SK-N-SH (cell line): ENCODE results near the gene ITPRID2. TPM values are rescaled to one million over a fixed set of nuclear protein-coding genes. Genes with fewer than 3 reads are reported as not detected.

ENCODE experiments used
- CTCF ChIA-PET: fragments of 300-600, 350-600 bp; formaldehyde crosslinking; extraction: SDS; loops from one replicate; lab custom pipeline; 2021; lab: Yijun Ruan, JAX
- POLR2A ChIA-PET: fragments of 350-600 bp; sonication (Branson Sonifier 250); formaldehyde crosslinking; extraction: SDS; loops from one replicate; lab custom pipeline; 2020; ENCODE audit warnings: antibody characterized with exemption, inconsistent platforms; lab: Yijun Ruan, JAX
- DNase-seq: peaks from one replicate; pipeline ENCODE4 v3.0.0; 2012
- H2AFZ ChIP-seq: fragments of 200-600 bp; sonication (generic); 2 replicates; pipeline ENCODE4 v1.8.1; 2016; ENCODE audit warnings: antibody characterized with exemption, mild to moderate bottlenecking, low read depth
- H3F3A ChIP-seq: fragments of 200-600 bp; sonication (generic); replicated peaks from 2 replicates; pipeline ENCODE3; 2016; ENCODE audit warnings: antibody characterized with exemption, mild to moderate bottlenecking; ENCODE audit not compliant: insufficient read depth
- H3K27ac ChIP-seq, 2 experiments: fragments of 200-500 bp in 1 of 2; fragments of 200-600 bp in 1 of 2; sonication (Bioruptor generic) in 1 of 2; sonication (generic), shearing (Covaris generic) in 1 of 2; 2 replicates each; pipeline versions ENCODE4 v1.5.1 to v1.6.1; 2014 to 2016; ENCODE audit warnings: low read depth in 2 of 2, inconsistent platforms in 1 of 2, low read length in 1 of 2, mild to moderate bottlenecking in 1 of 2, mixed read lengths in 1 of 2
- H3K27me3 ChIP-seq: fragments of 200-600 bp; sonication (generic), shearing (Covaris generic); 2 replicates; pipeline ENCODE4 v1.6.1; 2016; ENCODE audit warnings: mixed run types; ENCODE audit not compliant: insufficient read depth
- H3K36me3 ChIP-seq, 2 experiments: fragments of 200-500 bp in 1 of 2; fragments of 200-600 bp in 1 of 2; sonication (Bioruptor generic) in 1 of 2; sonication (generic) in 1 of 2; replicated peaks in 1 of 2; 2 replicates each; pipeline versions ENCODE3 to v1.5.1; 2014 to 2016; ENCODE audit warnings: low read length in 1 of 2, mild to moderate bottlenecking in 1 of 2; ENCODE audit not compliant: insufficient read depth in 2 of 2, control insufficient read depth in 1 of 2
- H3K4me1 ChIP-seq, 2 experiments: fragments of 200-500 bp in 1 of 2; fragments of 200-600 bp in 1 of 2; sonication (Bioruptor generic) in 1 of 2; sonication (generic), shearing (Covaris generic) in 1 of 2; 2 replicates each; pipeline versions ENCODE4 v1.5.1 to v1.6.1; 2014 to 2016; ENCODE audit warnings: low read depth in 1 of 2, low read length in 1 of 2, mixed run types in 1 of 2; ENCODE audit not compliant: insufficient read depth in 2 of 2, control insufficient read depth in 1 of 2
- H3K4me2 ChIP-seq: fragments of 200-600 bp; sonication (generic), shearing (Covaris generic); 2 replicates; pipeline ENCODE4 v1.6.1; 2017; ENCODE audit warnings: mixed run types
- H3K4me3 ChIP-seq, 2 experiments: fragments of 200-500 bp in 1 of 2; fragments of 200-600 bp in 1 of 2; sonication (Bioruptor generic) in 1 of 2; sonication (generic), shearing (Covaris generic) in 1 of 2; 2 replicates each; pipeline versions ENCODE4 v1.5.1 to v1.8.1; 2014 to 2016; ENCODE audit warnings: low read depth in 2 of 2, inconsistent platforms in 1 of 2, low read length in 1 of 2, mild to moderate bottlenecking in 1 of 2, mixed read lengths in 1 of 2, moderate library complexity in 1 of 2
- H3K79me2 ChIP-seq: fragments of 200-600 bp; sonication (generic); 2 replicates; pipeline ENCODE4 v1.8.1; 2017; ENCODE audit warnings: mild to moderate bottlenecking; ENCODE audit not compliant: insufficient read depth
- H3K9ac ChIP-seq: fragments of 200-600 bp; sonication (generic); 2 replicates; pipeline ENCODE4 v1.6.1; 2017; ENCODE audit warnings: mixed run types
- H3K9me2 ChIP-seq: fragments of 200-600 bp; sonication (generic); 2 replicates; pipeline ENCODE4 v1.6.1; 2017; ENCODE audit warnings: mixed run types
- H3K9me3 ChIP-seq: fragments of 200-600 bp; sonication (generic); 2 replicates; pipeline ENCODE4 v1.6.1; 2017; ENCODE audit warnings: mixed run types, mild to moderate bottlenecking, moderate library complexity
- H4K20me1 ChIP-seq: fragments of 200-600 bp; sonication (generic); 2 replicates; pipeline ENCODE4 v1.6.1; 2017; ENCODE audit warnings: mild to moderate bottlenecking, mixed run types; ENCODE audit not compliant: insufficient read depth
- CTCF ChIP-seq: fragments of 200-600 bp; sonication (generic); IDR thresholded peaks from 2 replicates; pipeline ENCODE4 v1.6.1; 2017; ENCODE audit warnings: antibody characterized with exemption, mild to moderate bottlenecking, moderate library complexity
- EP300 ChIP-seq, 2 experiments: IDR thresholded peaks; 2 replicates each; pipeline versions ENCODE4 v1.4.0 to v1.6.1; 2012; ENCODE audit warnings: borderline replicate concordance in 1 of 2, low read depth in 1 of 2, low read length in 1 of 2
- FOXJ3 ChIP-seq: sonication (generic); formaldehyde crosslinking; IDR thresholded peaks from 2 replicates; pipeline ENCODE4 v1.5.1; 2020; ENCODE audit warnings: mild to moderate bottlenecking, missing genetic modification reagents
- FOXM1 ChIP-seq: IDR thresholded peaks from 2 replicates; pipeline ENCODE4 v1.4.0; 2012; ENCODE audit warnings: low read depth, mild to moderate bottlenecking
- GABPA ChIP-seq: IDR thresholded peaks from 2 replicates; pipeline ENCODE4 v1.4.0; 2012; ENCODE audit warnings: low read depth, mild to moderate bottlenecking
- IRF3 ChIP-seq: fragments of 150-350 bp; IDR thresholded peaks from 2 replicates; pipeline ENCODE4 v1.6.1; 2016; ENCODE audit warnings: mild to moderate bottlenecking, low read depth, low read length
- JUND ChIP-seq: IDR thresholded peaks from 2 replicates; pipeline ENCODE4 v1.4.0; 2012
- MAX ChIP-seq: IDR thresholded peaks from 2 replicates; pipeline ENCODE4 v1.4.0; 2012; ENCODE audit warnings: low read depth
- MEF2A ChIP-seq: IDR thresholded peaks from 2 replicates; pipeline ENCODE4 v1.4.0; 2012; ENCODE audit warnings: low read depth, borderline replicate concordance
- MXI1 ChIP-seq: IDR thresholded peaks from 2 replicates; pipeline ENCODE4 v1.6.1; 2012; ENCODE audit warnings: mild to moderate bottlenecking, low read depth, low read length, improper control_type of control experiment
- TAF1 ChIP-seq: IDR thresholded peaks from 2 replicates; pipeline ENCODE4 v1.6.1; 2012; ENCODE audit warnings: low read depth, mild to moderate bottlenecking, low read length, moderate library complexity, borderline replicate concordance
- TEAD4 ChIP-seq: IDR thresholded peaks from 2 replicates; pipeline ENCODE4 v1.4.0; 2012; ENCODE audit warnings: mild to moderate bottlenecking, borderline replicate concordance; ENCODE audit not compliant: insufficient read depth
- USF1 ChIP-seq: IDR thresholded peaks from 2 replicates; pipeline ENCODE4 v1.4.0; 2012; ENCODE audit warnings: low read depth, borderline replicate concordance
- ZBTB33 ChIP-seq: IDR thresholded peaks from 2 replicates; pipeline ENCODE4 v1.4.0; 2012; ENCODE audit warnings: low read depth, borderline replicate concordance
- polyA plus RNA-seq, 3 experiments: library from polyadenylated mRNA; depleted of rRNA; stranded (reverse); fragments of >200 nt; gene quantifications; 2 replicates each; pipeline ENCODE4 v1.2.3, GENCODE V29; 2012

The ITPRID2 gene
- polyA plus RNA-seq, 1 of the 3 experiments (the other 2 are of a cell fraction): 41.9 TPM

- Histone ChIP-seq H2AFZ (no peak overlapping the region), H3K4me1 (peaks cover 0 to 9% of the 10 kb centered on the region in 2 experiments; a peak in 2 of 4 replicates), H3K27me3 (no peaks in the 10 kb centered on the region), H3K4me2 (no peak overlapping the region), H3K27ac (no peak overlapping the region), H4K20me1 (no peaks in the 10 kb centered on the region), H3F3A (no peaks in the 10 kb centered on the region), H3K9me3 (no peaks in the 10 kb centered on the region), H3K4me3 (no peak overlapping the region), H3K79me2 (no peaks in the 10 kb centered on the region), H3K9ac (no peak overlapping the region), H3K36me3 (no peaks in the 10 kb centered on the region), H3K9me2 (no peaks in the 10 kb centered on the region)
- POLR2A ChIA-PET: no interaction called here
- no peak for DNase-seq
- TF ChIP-seq USF1: no peak
- CTCF ChIA-PET: no interaction called here
Observed at GRCh38 chr2:181851726-181852125, 39.8 kb upstream of the ITPRID2 start.

- H3F3A ChIP-seq: peaks cover 3% of the 10 kb centered on the region
- no peak overlapping the region for H3K9ac ChIP-seq
- no peak for DNase-seq
- no peak overlapping the region for H2AFZ ChIP-seq
- TF ChIP-seq MAX: no peak
- TF ChIP-seq FOXJ3: no peak
- TF ChIP-seq ZBTB33: no peak
- no peak for TF ChIP-seq JUND
- TF ChIP-seq MEF2A: no peak
- no peak for TF ChIP-seq IRF3
- TF ChIP-seq MXI1: no peak
- TF ChIP-seq GABPA: no peak
- TF ChIP-seq EP300 (IDR thresholded peaks at IDR 0.05; ENCODE audit: borderline replicate concordance in 1 of 2, low read depth in 1 of 2, low read length in 1 of 2): no peak
- no peak for TF ChIP-seq CTCF
- TF ChIP-seq TAF1: no peak
- no peak for TF ChIP-seq TEAD4
- TF ChIP-seq FOXM1: no peak
- H3K4me3 ChIP-seq: no peak overlapping the region
- ChIA-PET POLR2A (no interaction called here), CTCF (interaction anchor here (0.8 to 1.4 kb wide), 6 partner anchors 8 to 224 kb away, joined by 3 read pairs; no protein-coding TSS in a partner anchor)
- no peaks in the 10 kb centered on the region for H3K27me3 ChIP-seq
- H3K9me3 ChIP-seq: no peaks in the 10 kb centered on the region
- H3K27ac ChIP-seq: no peak overlapping the region
- no peaks in the 10 kb centered on the region for H3K9me2 ChIP-seq
- no peaks in the 10 kb centered on the region for H3K36me3 ChIP-seq
- peaks cover 0 to 9% of the 10 kb centered on the region in 2 experiments; a peak in 2 of 4 replicates for H3K4me1 ChIP-seq
- no peaks in the 10 kb centered on the region for H3K79me2 ChIP-seq
- no peak overlapping the region for H3K4me2 ChIP-seq
- no peaks in the 10 kb centered on the region for H4K20me1 ChIP-seq
Observed at GRCh38 chr2:181853696-181854095, 37.8 kb upstream of the ITPRID2 start.
